SK-N-MC (cell line): ENCODE results near the gene CCDC190.

ENCODE experiments used
- EZH2 ChIP-seq: fragments of 200-600 bp; sonication (generic); IDR thresholded peaks from one replicate; pipeline ENCODE4 v1.6.1; 2017; ENCODE audit warnings: antibody characterized with exemption
- POLR2AphosphoS5 ChIP-seq: IDR thresholded peaks from 2 replicates; pipeline ENCODE4 v1.6.1; 2012; ENCODE audit warnings: mild to moderate bottlenecking, low read depth, low read length, borderline replicate concordance

GRCh38 chr1:162861101-162861500, at the start of gene CCDC190:
- TF ChIP-seq POLR2AphosphoS5 (no peak), EZH2 (no peak)
